ENCODE data around the gene AKT2. TPM values are rescaled to one million over a fixed set of nuclear protein-coding genes. Genes with fewer than 3 reads are reported as not detected.
A peak's percentile ranks its signal among the peaks of the same experiment; 100 is the strongest.

The AKT2 gene
- total and polyA plus RNA-seq, 10 of the 15 experiments (the other 5 are each of a cell fraction or from before 2014, with no cell fraction given), result 1.0 to 185 (median 71.5) TPM

- no peak for TF ChIP-seq SMAD5 (IDR thresholded peaks at IDR 0.05; ENCODE audit: low read depth)
- no peak for TF ChIP-seq CBFB (IDR thresholded peaks at IDR 0.05; ENCODE audit: low read depth)
- TF ChIP-seq TCF7 (IDR thresholded peaks at IDR 0.05; ENCODE audit: borderline replicate concordance), result no peak
- TF ChIP-seq TBL1XR1 (IDR thresholded peaks at IDR 0.05; ENCODE audit: low read depth, low read length), result no peak
- TF ChIP-seq SMARCA5 (IDR thresholded peaks at IDR 0.05), result no peak
- TF ChIP-seq MAX (IDR thresholded peaks at IDR 0.05; ENCODE audit: low read depth, low read length), result no peak
- no TSS peak for BruUV-seq (replicated peaks)
- in situ Hi-C loops (cut with MboI), result no loop called here
- peak overlapping the region; percentile 65 for H2AFZ ChIP-seq (ENCODE audit: control insufficient read depth, low read depth, low read length)
- no peaks in the 10 kb centered on the region for H4K20me1 ChIP-seq (ENCODE audit: control insufficient read depth, insufficient read depth)
- peak overlapping the region; percentile 38; the same call in 1 of the 2 replicates for H3K9ac ChIP-seq (ENCODE audit: control insufficient read depth, insufficient read depth, low read length)
- ATAC-seq, result no peak
- no peaks in the 10 kb centered on the region for H3K9me3 ChIP-seq (replicated peaks; ENCODE audit: control insufficient read depth, insufficient read depth, low read length)
- H3K4me1 ChIP-seq (ENCODE audit: control insufficient read depth, insufficient read depth, low read length), result peaks cover 8% of the 10 kb centered on the region
- no peak for DNase-seq (ENCODE audit: low read depth, low spot score)
- H3K27me3 ChIP-seq (replicated peaks in 1 of 2; ENCODE audit: control insufficient read depth in 2 of 2, insufficient read depth in 2 of 2, low read length in 1 of 2), result no peaks in the 10 kb centered on the region
- POLR2A ChIA-PET, result interaction anchor here (0.6 to 1.3 kb wide), 11 partner anchors 20 to 1589 kb away, joined by 3 to 7 read pairs (median 4); no protein-coding TSS in a partner anchor
- peaks cover 37% of the 10 kb centered on the region for H3K79me2 ChIP-seq (ENCODE audit: control insufficient read depth, insufficient read depth, low read length)
- peaks cover 0 to 7% of the 10 kb centered on the region in 2 experiments; a peak in 2 of 4 replicates for H3K36me3 ChIP-seq (ENCODE audit: control insufficient read depth in 2 of 2, insufficient read depth in 2 of 2, low read length in 1 of 2)
- H3K27ac ChIP-seq (ENCODE audit: control insufficient read depth, insufficient read depth), result no peak overlapping the region
- CTCF ChIA-PET, result interaction anchor here (0.6 to 1.0 kb wide), 4 partner anchors 62 to 178 kb away, joined by 3 to 4 read pairs (median 3); partner anchors contain the start of genes C19orf47 and PLD3
- SMC1A ChIA-PET (ENCODE audit: uncharacterized antibody, unreplicated experiment), result interaction anchor here (0.6 to 1.4 kb wide), 3 partner anchors 9 to 130 kb away, joined by 3 read pairs; no protein-coding TSS in a partner anchor
- peak overlapping the region; percentile 63; the same call in 1 of the 2 replicates for H3K4me3 ChIP-seq
- intact Hi-C loops (cut with micrococcal nuclease; ENCODE audit: unreplicated experiment), result no loop called here
- FAIRE-seq, result peak; percentile 13
- 87% methylated on average over 6 of the region's 16 CpGs for WGBS (ENCODE audit: insufficient coverage, insufficient replicate concordance, low lambda C conversion rate, missing lambda C conversion rate)
- RAD21 ChIA-PET (ENCODE audit: unreplicated experiment), result interaction anchor here (1.0 to 1.6 kb wide), 4 partner anchors 19 to 157 kb away, joined by 3 to 6 read pairs (median 4); no protein-coding TSS in a partner anchor
- peak overlapping the region; percentile 43; the same call in 1 of the 2 replicates for H3K4me2 ChIP-seq (ENCODE audit: control insufficient read depth, insufficient read depth)
These were observed 1.3 kb upstream of the AKT2 start for GRCh38 chr19:40286235-40286970.

Data from GM12878 (cell line).